ES-I3 (cell line): ENCODE results near the gene CASKIN1.
A peak's percentile ranks its signal among the peaks of the same experiment; 100 is the strongest.
"Not testable (repeated sequence)": the region's sequence is repeated elsewhere in the genome, so short reads cannot be mapped to it uniquely, and the experiment has no call there.

ENCODE experiments used
- H3K36me3 ChIP-seq: 2 replicates; pipeline ENCODE4 v1.6.1; 2013; ENCODE audit warnings: mild to moderate bottlenecking, low read length, control low read depth, moderate library complexity; ENCODE audit not compliant: insufficient read depth
- H3K4me1 ChIP-seq: 2 replicates; pipeline ENCODE4 v1.6.1; 2013; ENCODE audit warnings: mild to moderate bottlenecking, control low read depth, low read length; ENCODE audit not compliant: insufficient read depth
- H3K9ac ChIP-seq: 2 replicates; pipeline ENCODE4 v1.6.1; 2013; ENCODE audit warnings: low read depth, mild to moderate bottlenecking, low read length, moderate library complexity
- H3K9me3 ChIP-seq: 2 replicates; pipeline ENCODE4 v1.6.1; 2013; ENCODE audit warnings: mild to moderate bottlenecking, low read length, moderate library complexity; ENCODE audit not compliant: control insufficient read depth, insufficient read depth

The CASKIN1 gene, protein sequence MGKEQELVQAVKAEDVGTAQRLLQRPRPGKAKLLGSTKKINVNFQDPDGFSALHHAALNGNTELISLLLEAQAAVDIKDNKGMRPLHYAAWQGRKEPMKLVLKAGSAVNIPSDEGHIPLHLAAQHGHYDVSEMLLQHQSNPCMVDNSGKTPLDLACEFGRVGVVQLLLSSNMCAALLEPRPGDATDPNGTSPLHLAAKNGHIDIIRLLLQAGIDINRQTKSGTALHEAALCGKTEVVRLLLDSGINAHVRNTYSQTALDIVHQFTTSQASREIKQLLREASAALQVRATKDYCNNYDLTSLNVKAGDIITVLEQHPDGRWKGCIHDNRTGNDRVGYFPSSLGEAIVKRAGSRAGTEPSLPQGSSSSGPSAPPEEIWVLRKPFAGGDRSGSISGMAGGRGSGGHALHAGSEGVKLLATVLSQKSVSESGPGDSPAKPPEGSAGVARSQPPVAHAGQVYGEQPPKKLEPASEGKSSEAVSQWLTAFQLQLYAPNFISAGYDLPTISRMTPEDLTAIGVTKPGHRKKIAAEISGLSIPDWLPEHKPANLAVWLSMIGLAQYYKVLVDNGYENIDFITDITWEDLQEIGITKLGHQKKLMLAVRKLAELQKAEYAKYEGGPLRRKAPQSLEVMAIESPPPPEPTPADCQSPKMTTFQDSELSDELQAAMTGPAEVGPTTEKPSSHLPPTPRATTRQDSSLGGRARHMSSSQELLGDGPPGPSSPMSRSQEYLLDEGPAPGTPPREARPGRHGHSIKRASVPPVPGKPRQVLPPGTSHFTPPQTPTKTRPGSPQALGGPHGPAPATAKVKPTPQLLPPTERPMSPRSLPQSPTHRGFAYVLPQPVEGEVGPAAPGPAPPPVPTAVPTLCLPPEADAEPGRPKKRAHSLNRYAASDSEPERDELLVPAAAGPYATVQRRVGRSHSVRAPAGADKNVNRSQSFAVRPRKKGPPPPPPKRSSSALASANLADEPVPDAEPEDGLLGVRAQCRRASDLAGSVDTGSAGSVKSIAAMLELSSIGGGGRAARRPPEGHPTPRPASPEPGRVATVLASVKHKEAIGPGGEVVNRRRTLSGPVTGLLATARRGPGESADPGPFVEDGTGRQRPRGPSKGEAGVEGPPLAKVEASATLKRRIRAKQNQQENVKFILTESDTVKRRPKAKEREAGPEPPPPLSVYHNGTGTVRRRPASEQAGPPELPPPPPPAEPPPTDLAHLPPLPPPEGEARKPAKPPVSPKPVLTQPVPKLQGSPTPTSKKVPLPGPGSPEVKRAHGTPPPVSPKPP (N-terminal part only)

DNA sequence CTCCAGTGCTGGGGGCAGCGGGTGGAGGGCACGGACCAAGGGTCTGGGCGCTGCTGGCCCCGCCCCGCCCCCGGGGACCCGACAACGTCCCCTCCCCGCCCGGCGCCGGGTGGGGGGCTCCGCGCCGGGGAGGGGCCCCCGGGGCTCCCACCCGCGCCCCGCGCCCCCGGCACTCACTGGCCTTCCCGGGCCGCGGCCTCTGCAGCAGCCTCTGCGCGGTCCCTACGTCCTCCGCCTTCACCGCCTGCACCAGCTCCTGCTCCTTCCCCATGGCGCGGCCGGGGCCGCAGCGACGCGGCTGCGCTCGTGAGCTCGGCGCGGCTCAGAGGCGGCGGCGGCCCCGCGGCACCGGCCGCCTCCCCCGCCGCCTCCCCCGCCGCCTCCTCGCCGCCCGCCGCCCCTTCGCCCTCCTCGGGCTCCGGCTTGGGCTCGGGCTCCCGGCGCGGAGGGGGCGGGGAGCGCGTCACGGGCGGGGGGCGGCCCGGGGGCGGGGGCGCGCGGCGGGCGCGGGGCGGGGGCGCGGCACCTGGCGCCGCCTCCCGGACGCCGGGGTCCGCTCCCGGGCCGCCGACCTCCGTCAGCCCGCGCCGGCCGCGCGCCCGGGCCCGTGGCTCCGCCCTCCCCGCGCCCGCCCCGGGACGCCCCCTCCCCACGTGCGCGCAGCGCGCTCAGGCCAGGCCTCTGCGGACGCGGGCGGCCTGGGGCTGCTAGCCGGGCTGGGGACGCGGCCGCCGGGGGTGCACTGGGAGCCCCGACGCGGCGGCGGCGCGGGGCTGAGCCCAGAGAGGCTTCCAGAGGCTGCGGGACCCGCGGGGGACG is at the start of gene CASKIN1:
Gene CASKIN1 (minus strand): TSS at position 444 of the 819 bp plus-strand sequence. CDS start 173 bp downstream, at position 271.
- no peaks in the 10 kb centered on the region for H3K9me3 ChIP-seq
- H3K9ac ChIP-seq: peak within 1 kb of the TSS; percentile 42; the same call in 1 of the 2 replicates
- no peaks in the 10 kb centered on the region for H3K4me1 ChIP-seq
- H3K36me3 ChIP-seq: no peaks in the 10 kb centered on the region

DNA sequence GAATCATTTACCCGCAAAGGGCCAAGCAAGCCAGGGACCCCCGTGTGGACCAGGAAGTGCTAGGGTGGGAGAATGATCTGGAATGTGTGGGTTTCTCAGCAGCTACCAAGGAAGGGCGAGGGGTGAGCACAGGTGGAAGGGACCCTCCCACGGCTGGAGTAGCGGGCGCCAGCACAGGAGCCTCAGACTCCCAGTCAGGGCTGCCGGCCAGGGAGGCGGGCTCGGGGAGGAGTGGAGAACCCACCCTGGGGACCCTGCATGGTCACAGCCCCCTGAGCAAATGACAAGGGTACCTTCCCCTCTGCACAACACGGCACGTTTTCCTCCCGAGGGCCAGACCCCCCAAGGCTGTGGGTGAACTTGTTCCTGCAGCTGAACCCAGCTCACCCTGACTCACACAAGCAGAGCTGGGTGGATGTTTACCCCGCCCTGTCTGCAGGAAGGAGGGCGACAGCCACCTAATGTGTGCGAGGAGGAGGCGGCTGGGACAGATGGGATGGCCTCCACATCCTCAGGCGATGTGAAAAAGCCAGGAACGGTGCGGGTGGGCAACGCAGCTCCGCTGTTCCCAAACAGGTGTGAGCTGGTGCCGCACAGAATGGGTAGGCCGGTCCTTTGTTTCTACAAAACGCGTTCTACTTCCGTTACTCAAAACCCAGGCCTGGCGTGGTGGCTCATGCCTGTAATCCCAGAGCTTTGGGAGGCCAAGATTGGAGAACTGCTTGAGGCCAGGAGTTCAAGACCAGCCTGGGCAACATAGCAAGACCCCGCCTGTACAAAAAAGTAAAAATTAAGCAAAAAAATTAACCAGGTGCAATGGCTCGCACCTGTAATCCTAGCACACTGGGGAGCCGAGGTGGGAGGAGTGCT is 48.8 kb upstream of the CASKIN1 start:
- Histone ChIP-seq H3K9me3 (no peaks in the 10 kb centered on the region), H3K36me3 (peaks cover 15% of the 10 kb centered on the region; the same call in 1 of the 2 replicates), H3K4me1 (no peaks in the 10 kb centered on the region; the same call in 1 of the 2 replicates), H3K9ac (no peak overlapping the region)

DNA sequence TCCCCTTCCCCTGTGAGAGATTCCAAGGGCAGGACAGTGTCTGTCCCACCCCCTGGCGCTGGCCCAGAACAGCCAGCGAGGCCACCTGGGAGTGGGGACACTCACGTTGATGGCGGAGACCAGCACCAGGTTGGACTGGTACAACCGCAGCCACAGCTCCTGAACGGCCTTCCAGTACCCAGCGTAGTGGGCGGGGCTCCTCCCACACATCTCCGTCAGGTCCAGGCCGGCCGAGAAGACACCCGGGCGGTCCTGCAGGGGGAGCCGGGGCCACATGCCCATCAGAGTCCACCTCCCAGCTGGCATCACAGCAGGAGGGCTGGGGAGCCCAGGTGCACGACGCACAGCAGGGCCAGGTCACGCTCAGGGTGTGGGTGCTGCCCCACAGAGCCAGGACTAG is 47.9 kb upstream of the CASKIN1 start:
- Histone ChIP-seq H3K36me3 (peaks cover 15% of the 10 kb centered on the region; the same call in 1 of the 2 replicates), H3K9me3 (no peaks in the 10 kb centered on the region), H3K9ac (no peak overlapping the region), H3K4me1 (no peaks in the 10 kb centered on the region)

DNA sequence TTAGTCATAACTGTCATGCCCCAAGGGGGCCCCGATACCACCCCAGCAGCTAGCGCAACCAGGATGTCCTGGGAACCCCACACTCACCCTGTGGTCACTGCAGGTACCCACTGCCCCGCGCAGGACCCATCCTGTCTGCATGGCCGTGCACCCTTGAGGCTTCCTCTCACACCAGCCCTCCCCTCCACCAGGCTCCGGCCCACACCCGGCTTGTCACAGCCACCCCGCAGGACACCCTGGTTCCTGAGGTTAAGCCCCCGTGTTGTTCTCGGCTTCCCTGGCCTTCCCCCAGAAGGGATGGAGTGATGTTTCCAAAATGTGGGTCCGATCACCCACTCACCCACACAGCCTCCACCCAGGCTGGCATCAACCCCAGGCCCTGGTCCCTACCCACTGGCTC is 47.4 kb upstream of the CASKIN1 start:
- no peak overlapping the region for H3K9ac ChIP-seq
- peaks cover 15% of the 10 kb centered on the region; the same call in 1 of the 2 replicates for H3K36me3 ChIP-seq
- no peaks in the 10 kb centered on the region; the same call in 1 of the 2 replicates for H3K4me1 ChIP-seq
- H3K9me3 ChIP-seq: no peaks in the 10 kb centered on the region

DNA sequence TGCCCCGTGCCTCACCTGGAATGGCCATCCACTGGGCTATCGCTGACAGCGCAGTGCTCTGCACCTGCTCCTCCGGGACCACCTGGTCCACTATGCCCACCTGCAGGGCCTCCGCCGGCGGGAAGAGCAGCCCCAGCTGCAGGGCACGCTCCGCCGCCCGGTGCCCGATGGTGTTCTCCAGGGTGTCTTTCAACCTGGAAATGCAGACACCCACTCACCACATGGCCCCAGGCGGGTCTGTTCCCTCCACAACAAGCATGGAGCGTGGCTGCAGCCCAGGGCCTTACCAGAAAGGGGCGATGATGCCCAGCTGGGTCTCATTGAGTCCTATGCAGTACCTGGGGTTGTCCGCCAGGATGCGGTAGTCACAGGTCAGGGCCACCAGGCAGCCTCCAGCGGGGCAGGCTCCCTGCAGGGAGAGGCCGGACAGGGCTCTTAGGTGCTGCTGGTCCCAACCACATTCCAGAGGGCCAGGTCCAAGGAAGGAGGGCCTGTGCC is 46.7 kb upstream of the CASKIN1 start:
- H3K9ac ChIP-seq: no peak overlapping the region
- H3K36me3 ChIP-seq: peaks cover 15% of the 10 kb centered on the region; the same call in 1 of the 2 replicates
- H3K9me3 ChIP-seq: no peaks in the 10 kb centered on the region
- no peaks in the 10 kb centered on the region; the same call in 1 of the 2 replicates for H3K4me1 ChIP-seq

DNA sequence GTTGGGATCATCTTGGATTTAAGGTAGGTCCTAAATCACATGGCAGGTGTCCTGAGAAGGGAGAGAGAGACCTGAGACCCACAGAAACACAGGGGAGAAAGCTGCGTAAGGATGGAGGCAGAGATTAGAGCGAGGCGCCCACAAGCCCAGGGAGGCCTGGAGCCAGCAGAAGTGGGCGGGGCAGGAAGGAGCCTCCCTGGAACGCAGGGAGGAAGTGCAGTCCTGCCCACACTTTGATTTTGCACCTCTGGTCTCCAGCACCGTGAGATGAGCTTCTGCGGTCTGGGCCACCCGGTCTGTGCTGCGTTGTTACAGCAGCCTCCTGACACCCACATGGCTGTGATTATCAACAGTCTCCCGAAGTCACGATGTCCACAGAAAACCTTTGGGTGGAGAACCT is 46.2 kb upstream of the CASKIN1 start:
- Histone ChIP-seq H3K9ac (no peak overlapping the region), H3K4me1 (no peaks in the 10 kb centered on the region; the same call in 1 of the 2 replicates), H3K36me3 (peaks cover 15% of the 10 kb centered on the region; the same call in 1 of the 2 replicates), H3K9me3 (no peaks in the 10 kb centered on the region)

DNA sequence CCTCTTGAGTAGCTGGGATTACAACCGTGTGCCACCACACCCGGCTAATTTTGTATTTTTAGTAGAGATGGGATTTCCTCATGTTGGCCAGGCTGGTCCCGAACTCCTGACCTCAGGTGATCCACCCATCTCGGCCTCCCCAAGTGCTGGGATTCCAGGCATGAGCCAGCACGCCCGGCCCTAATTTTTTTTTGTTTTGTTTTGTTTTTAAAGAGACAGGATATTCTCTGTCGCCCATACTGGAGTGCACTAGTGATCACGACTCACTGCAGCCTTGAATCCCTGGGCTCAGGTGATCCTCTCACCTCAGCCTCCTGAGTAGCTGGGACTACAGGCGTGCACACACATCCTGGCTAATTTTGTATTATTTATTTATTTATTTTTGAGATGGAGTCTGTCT is 43.9 kb upstream of the CASKIN1 start:
- H3K9me3 ChIP-seq, H3K4me1 ChIP-seq, H3K36me3 ChIP-seq, H3K9ac ChIP-seq: not testable (repeated sequence)

DNA sequence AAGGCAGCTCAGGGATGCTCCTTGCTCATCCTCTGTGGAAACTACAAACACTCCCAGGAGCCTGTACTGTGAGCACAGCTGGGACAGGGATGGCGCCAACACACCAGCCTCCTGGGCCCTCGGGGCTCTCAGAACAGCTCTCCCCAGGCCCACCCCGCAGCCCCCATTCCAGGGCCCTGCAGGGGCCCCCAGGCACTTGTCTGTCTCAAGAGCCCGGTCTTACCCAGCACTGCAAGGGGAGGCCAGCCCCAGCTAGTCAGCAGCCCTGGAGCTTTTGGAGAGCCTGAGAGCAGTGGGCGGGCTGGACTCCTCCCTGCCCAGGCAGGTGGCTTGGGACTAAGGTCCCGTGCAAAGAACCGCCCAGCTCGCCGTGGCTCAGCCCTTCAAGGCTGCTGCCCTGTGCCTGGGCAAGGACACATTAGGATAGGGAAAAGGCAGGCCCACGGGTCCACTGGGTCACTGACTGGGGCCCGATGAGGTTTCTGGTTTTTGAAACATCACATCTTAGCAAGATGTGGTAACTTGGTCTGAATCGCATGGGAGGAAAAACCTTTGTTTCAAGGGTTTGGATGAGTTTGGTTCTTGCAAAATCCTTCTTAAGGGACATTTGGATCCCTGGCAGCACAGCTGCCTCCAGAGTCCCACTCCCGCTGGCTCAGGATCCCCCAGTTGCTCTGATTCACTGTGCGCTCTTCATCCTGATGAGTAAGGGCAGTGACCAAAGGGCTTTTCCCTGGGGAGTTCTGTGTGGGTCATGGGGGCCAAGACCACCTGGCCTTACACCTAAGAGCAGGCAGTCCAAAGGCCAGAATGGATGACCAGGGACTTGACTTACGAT is 42.7 kb upstream of the CASKIN1 start:
- Histone ChIP-seq H3K4me1 (no peaks in the 10 kb centered on the region; the same call in 1 of the 2 replicates), H3K9ac (no peak overlapping the region), H3K9me3 (no peaks in the 10 kb centered on the region), H3K36me3 (peaks cover 7% of the 10 kb centered on the region; the same call in 1 of the 2 replicates)

DNA sequence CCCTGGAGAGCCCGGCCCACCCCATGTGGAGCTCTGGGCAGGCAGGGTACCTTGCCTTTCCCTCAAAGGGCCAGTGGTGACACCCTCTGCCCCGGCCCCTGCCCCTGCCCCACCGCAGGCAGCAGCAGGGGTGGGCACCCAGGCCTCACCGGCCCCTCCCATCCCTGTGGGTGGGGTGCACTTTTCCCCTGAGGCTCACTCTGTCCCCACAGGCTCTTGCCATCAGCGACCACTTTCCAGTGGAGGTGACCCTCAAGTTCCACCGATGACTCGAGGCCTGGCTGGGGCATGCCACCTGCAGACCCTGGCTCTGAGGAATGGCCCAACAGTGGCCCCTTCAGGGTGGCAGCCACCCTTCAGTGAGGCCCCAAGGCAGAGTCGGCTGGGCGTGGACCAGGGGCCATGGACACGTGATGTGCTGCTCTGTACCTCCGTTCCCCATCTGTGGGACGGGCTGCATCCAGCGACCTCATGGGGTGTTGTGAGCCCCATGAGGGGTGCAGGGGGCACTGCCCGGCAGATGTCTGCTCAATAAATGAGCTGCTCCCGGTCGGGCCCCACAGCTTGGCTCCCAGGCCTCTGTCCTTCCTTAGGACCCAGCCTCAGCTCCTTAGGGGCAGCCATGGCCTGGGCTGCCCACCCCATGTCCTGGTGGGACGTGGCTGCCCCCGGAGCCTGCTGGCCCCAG is 41.9 kb upstream of the CASKIN1 start:
- Histone ChIP-seq H3K36me3 (peaks cover 7% of the 10 kb centered on the region; the same call in 1 of the 2 replicates), H3K4me1 (no peaks in the 10 kb centered on the region; the same call in 1 of the 2 replicates), H3K9ac (peak overlapping the region; percentile 48; the same call in 1 of the 2 replicates), H3K9me3 (no peaks in the 10 kb centered on the region)

DNA sequence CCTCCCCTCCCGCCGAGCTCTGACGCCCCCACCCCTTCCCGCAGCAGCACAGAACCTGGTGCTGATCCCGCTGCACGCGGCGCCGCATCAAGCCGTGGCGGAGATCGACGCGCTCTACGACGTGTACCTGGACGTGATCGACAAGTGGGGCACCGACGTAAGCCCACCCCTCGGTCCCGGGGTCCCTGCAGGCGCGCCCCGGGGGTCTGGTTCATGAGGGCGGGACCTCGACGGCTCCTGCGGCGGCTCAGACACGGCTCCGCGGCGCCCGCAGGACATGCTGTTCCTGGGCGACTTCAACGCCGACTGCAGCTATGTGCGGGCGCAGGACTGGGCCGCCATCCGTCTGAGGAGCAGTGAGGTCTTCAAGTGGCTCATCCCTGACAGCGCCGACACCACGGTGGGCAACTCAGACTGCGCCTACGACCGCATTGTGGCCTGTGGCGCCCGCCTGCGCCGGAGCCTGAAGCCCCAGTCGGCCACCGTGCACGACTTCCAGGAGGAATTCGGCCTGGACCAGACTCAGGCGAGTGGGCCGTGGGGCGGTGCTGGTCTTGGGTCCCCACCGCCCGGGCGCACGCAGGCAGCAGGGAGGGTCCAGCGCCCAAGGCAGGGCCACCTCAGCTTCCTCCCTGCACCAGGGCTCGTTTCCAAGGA is 41.2 kb upstream of the CASKIN1 start:
- Histone ChIP-seq H3K9ac (peak overlapping the region; percentile 48; the same call in 1 of the 2 replicates), H3K36me3 (peaks cover 4% of the 10 kb centered on the region; the same call in 1 of the 2 replicates), H3K4me1 (no peaks in the 10 kb centered on the region; the same call in 1 of the 2 replicates), H3K9me3 (no peaks in the 10 kb centered on the region)

DNA sequence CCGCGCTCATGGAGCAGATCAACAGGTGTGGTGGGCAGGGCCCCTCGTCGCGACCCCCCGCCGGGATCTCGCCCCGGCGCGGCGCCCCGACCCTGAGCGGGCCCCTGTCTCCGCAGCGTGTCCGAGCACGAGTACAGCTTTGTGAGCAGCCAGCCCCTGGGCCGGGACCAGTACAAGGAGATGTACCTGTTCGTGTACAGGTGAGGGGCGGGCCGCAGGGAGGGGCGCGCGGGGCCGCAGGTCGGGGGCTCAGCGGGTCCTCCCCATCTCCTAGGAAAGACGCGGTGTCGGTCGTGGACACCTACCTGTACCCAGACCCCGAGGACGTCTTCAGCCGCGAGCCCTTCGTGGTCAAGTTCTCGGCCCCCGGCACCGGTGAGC is 40.7 kb upstream of the CASKIN1 start:
- Histone ChIP-seq H3K9ac (peak overlapping the region; percentile 48; the same call in 1 of the 2 replicates), H3K36me3 (peaks cover under 1% of the 10 kb centered on the region; the same call in 1 of the 2 replicates), H3K9me3 (no peaks in the 10 kb centered on the region), H3K4me1 (no peaks in the 10 kb centered on the region; the same call in 1 of the 2 replicates)
